Measurements from ENCODE around the gene LAMA2.

Gene LAMA2

GRCh38 chr6:129280293-129280644, 397.3 kb downstream of the LAMA2 start:
- Histone ChIP-seq H3K27ac (ENCODE audit: low read depth, low read length, severe bottlenecking) (no peak overlapping the region), H3K4me1 (ENCODE audit: control insufficient read depth, insufficient read depth, low read length, poor library complexity, severe bottlenecking) (no peaks in the 10 kb centered on the region), H3K4me3 (ENCODE audit: extremely low read depth, insufficient read depth, low read length, poor library complexity, severe bottlenecking) (no peak overlapping the region)

GRCh38 chr6:129280749-129281148, 397.8 kb downstream of the LAMA2 start:
- Histone ChIP-seq H3K27ac (ENCODE audit: low read depth, low read length, severe bottlenecking) (no peak overlapping the region), H3K4me1 (ENCODE audit: control insufficient read depth, insufficient read depth, low read length, poor library complexity, severe bottlenecking) (no peaks in the 10 kb centered on the region), H3K4me3 (ENCODE audit: extremely low read depth, insufficient read depth, low read length, poor library complexity, severe bottlenecking) (no peak overlapping the region), H3K36me3 (ENCODE audit: control insufficient read depth, insufficient read depth, low read length) (no peaks in the 10 kb centered on the region), H3K9me3 (ENCODE audit: control insufficient read depth, low read length) (no peaks in the 10 kb centered on the region)
- 50 to 63% methylated on average over 1 of the region's 1 CpG for WGBS, 2 experiments (ENCODE audit: insufficient coverage in 2 of 2)

More at GRCh38 chr6:129280293-129280644, 397.3 kb downstream of the LAMA2 start:
- Histone ChIP-seq H3K36me3 (ENCODE audit: control insufficient read depth, insufficient read depth, low read length) (no peaks in the 10 kb centered on the region), H3K9me3 (ENCODE audit: control insufficient read depth, low read length) (no peaks in the 10 kb centered on the region)

DNA sequence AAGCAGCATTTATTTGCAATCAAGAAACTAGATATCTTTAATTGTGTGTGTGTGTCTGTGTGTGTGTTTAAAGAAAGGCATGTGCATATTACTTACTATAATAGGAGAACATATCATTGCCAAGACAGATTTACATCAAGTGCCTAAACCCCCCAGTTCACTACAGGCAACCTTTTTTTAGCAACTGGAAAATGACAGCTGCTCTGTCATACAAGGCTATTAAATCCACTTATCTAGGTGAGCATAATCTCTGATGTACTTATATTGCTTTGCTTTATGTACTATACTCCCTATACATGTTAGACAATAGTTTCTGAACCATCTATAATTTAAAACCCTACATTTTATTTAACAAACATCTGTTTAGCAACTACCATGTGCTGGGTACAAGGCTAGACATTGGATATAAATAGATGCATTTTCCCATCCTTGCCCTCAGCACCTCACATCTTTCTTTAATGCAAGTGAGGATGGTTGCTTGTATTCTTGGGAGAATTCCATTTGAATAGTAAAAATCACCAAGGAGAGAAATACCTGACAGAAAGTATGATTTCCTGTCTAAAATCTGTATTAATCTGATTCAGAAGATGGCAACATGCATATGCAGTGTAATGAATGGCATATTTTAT, 398.3 kb downstream of the LAMA2 start:
- Histone ChIP-seq H3K4me3 (ENCODE audit: extremely low read depth, insufficient read depth, low read length, poor library complexity, severe bottlenecking) (no peak overlapping the region), H3K27ac (ENCODE audit: low read depth, low read length, severe bottlenecking) (no peak overlapping the region), H3K9me3 (ENCODE audit: control insufficient read depth, low read length) (no peaks in the 10 kb centered on the region), H3K4me1 (ENCODE audit: control insufficient read depth, insufficient read depth, low read length, poor library complexity, severe bottlenecking) (no peaks in the 10 kb centered on the region), H3K36me3 (ENCODE audit: control insufficient read depth, insufficient read depth, low read length) (no peaks in the 10 kb centered on the region)

- Histone ChIP-seq H3K27ac (ENCODE audit: low read depth, low read length, severe bottlenecking) (no peak overlapping the region), H3K36me3 (ENCODE audit: control insufficient read depth, insufficient read depth, low read length) (no peaks in the 10 kb centered on the region)
These were observed 399.1 kb downstream of the LAMA2 start for GRCh38 chr6:129282019-129282418.

GRCh38 chr6:129284225-129284624, 401.3 kb downstream of the LAMA2 start:
- Histone ChIP-seq H3K4me3 (ENCODE audit: extremely low read depth, insufficient read depth, low read length, poor library complexity, severe bottlenecking) (no peak overlapping the region), H3K27ac (ENCODE audit: low read depth, low read length, severe bottlenecking) (no peak overlapping the region), H3K4me1 (ENCODE audit: control insufficient read depth, insufficient read depth, low read length, poor library complexity, severe bottlenecking) (no peaks in the 10 kb centered on the region), H3K36me3 (ENCODE audit: control insufficient read depth, insufficient read depth, low read length) (no peaks in the 10 kb centered on the region), H3K9me3 (ENCODE audit: control insufficient read depth, low read length) (no peaks in the 10 kb centered on the region)
- WGBS, 2 experiments (ENCODE audit: insufficient coverage in 2 of 2) = 74 to 78% methylated on average over 2 of the region's 3 CpGs

More at GRCh38 chr6:129282019-129282418, 399.1 kb downstream of the LAMA2 start:
- H3K9me3 ChIP-seq (ENCODE audit: control insufficient read depth, low read length) = no peaks in the 10 kb centered on the region
- no peak overlapping the region for H3K4me3 ChIP-seq (ENCODE audit: extremely low read depth, insufficient read depth, low read length, poor library complexity, severe bottlenecking)
- H3K4me1 ChIP-seq (ENCODE audit: control insufficient read depth, insufficient read depth, low read length, poor library complexity, severe bottlenecking) = no peaks in the 10 kb centered on the region

DNA sequence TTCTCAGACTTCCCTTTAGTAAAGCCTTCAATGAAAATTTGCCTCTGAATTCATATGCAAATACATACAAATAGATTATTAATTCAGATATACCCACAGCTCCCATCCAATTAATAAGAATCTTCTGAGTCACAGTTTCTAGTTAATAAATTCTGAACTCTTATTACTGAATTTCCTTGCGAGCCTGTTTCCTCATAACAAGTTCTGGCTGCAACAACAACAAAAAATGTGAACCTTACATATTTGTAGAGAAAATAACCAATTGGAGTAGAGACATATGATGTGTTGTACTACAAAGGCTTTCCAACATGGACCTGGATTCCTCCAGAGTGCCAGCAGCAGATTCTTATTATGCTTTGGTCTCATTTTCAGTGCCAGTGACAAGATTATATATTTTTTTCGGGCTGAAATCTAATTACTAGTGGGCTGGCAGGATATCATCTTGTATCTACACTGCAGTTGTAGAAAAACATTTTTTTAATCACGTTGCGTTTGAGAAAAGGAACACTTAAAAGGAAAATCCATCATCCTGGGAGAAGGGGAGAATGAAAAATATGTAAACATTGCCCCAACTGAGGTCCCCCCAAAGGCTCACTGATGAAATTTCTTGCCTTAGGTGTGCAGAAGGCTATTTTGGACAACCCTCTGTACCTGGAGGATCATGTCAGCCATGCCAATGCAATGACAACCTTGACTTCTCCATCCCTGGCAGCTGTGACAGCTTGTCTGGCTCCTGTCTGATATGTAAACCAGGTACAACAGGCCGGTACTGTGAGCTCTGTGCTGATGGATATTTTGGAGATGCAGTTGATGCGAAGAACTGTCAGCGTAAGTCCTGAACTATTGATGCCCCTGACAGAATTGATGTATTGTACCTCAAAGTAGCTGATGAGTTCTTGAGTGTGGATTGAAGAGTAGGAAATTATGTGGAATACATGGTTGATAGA, 404.6 kb downstream of the LAMA2 start:
- Histone ChIP-seq H3K4me1 (ENCODE audit: control insufficient read depth, insufficient read depth, low read length, poor library complexity, severe bottlenecking) (no peaks in the 10 kb centered on the region), H3K9me3 (ENCODE audit: control insufficient read depth, low read length) (no peaks in the 10 kb centered on the region), H3K36me3 (ENCODE audit: control insufficient read depth, insufficient read depth, low read length) (no peaks in the 10 kb centered on the region), H3K27ac (ENCODE audit: low read depth, low read length, severe bottlenecking) (no peak overlapping the region), H3K4me3 (ENCODE audit: extremely low read depth, insufficient read depth, low read length, poor library complexity, severe bottlenecking) (no peak overlapping the region)
- 84 to 94% methylated on average over 3 to 6 of the region's 7 CpGs for WGBS, 2 experiments (ENCODE audit: insufficient coverage in 2 of 2)

GRCh38 chr6:129289442-129289841, 406.5 kb downstream of the LAMA2 start:
- no peaks in the 10 kb centered on the region for H3K4me1 ChIP-seq (ENCODE audit: control insufficient read depth, insufficient read depth, low read length, poor library complexity, severe bottlenecking)
- no CpG with 5 or more reads among the region's 1 CpG for WGBS, 2 experiments (ENCODE audit: insufficient coverage in 2 of 2)
- no peaks in the 10 kb centered on the region for H3K9me3 ChIP-seq (ENCODE audit: control insufficient read depth, low read length)
- no peaks in the 10 kb centered on the region for H3K36me3 ChIP-seq (ENCODE audit: control insufficient read depth, insufficient read depth, low read length)
- no peak overlapping the region for H3K4me3 ChIP-seq (ENCODE audit: extremely low read depth, insufficient read depth, low read length, poor library complexity, severe bottlenecking)
- H3K27ac ChIP-seq (ENCODE audit: low read depth, low read length, severe bottlenecking) = no peak overlapping the region

GRCh38 chr6:129292836-129293235, 409.9 kb downstream of the LAMA2 start:
- Histone ChIP-seq H3K36me3 (ENCODE audit: control insufficient read depth, insufficient read depth, low read length) (no peaks in the 10 kb centered on the region), H3K4me1 (ENCODE audit: control insufficient read depth, insufficient read depth, low read length, poor library complexity, severe bottlenecking) (no peaks in the 10 kb centered on the region), H3K4me3 (ENCODE audit: extremely low read depth, insufficient read depth, low read length, poor library complexity, severe bottlenecking) (no peak overlapping the region), H3K9me3 (ENCODE audit: control insufficient read depth, low read length) (no peaks in the 10 kb centered on the region), H3K27ac (ENCODE audit: low read depth, low read length, severe bottlenecking) (no peak overlapping the region)
- 90 to 95% methylated on average over 9 to 15 of the region's 15 CpGs for WGBS, 2 experiments (ENCODE audit: insufficient coverage in 2 of 2)

- H3K4me1 ChIP-seq (ENCODE audit: control insufficient read depth, insufficient read depth, low read length, poor library complexity, severe bottlenecking) = no peaks in the 10 kb centered on the region
- H3K9me3 ChIP-seq (ENCODE audit: control insufficient read depth, low read length) = no peaks in the 10 kb centered on the region
- H3K27ac ChIP-seq (ENCODE audit: low read depth, low read length, severe bottlenecking) = no peak overlapping the region
- no peaks in the 10 kb centered on the region for H3K36me3 ChIP-seq (ENCODE audit: control insufficient read depth, insufficient read depth, low read length)
- WGBS, 2 experiments (ENCODE audit: insufficient coverage in 2 of 2) = 83 to 86% methylated on average over 2 to 4 of the region's 5 CpGs
- no peak overlapping the region for H3K4me3 ChIP-seq (ENCODE audit: extremely low read depth, insufficient read depth, low read length, poor library complexity, severe bottlenecking)
These were observed 414.7 kb downstream of the LAMA2 start for GRCh38 chr6:129297592-129297991.

GRCh38 chr6:129302671-129303070, 419.7 kb downstream of the LAMA2 start:
- Histone ChIP-seq H3K27ac (ENCODE audit: low read depth, low read length, severe bottlenecking) (no peak overlapping the region), H3K36me3 (ENCODE audit: control insufficient read depth, insufficient read depth, low read length) (no peaks in the 10 kb centered on the region), H3K4me1 (ENCODE audit: control insufficient read depth, insufficient read depth, low read length, poor library complexity, severe bottlenecking) (no peaks in the 10 kb centered on the region), H3K9me3 (ENCODE audit: control insufficient read depth, low read length) (no peaks in the 10 kb centered on the region), H3K4me3 (ENCODE audit: extremely low read depth, insufficient read depth, low read length, poor library complexity, severe bottlenecking) (no peak overlapping the region)
- no CpG with 5 or more reads among the region's 2 CpGs for WGBS, 2 experiments (ENCODE audit: insufficient coverage in 2 of 2)

DNA sequence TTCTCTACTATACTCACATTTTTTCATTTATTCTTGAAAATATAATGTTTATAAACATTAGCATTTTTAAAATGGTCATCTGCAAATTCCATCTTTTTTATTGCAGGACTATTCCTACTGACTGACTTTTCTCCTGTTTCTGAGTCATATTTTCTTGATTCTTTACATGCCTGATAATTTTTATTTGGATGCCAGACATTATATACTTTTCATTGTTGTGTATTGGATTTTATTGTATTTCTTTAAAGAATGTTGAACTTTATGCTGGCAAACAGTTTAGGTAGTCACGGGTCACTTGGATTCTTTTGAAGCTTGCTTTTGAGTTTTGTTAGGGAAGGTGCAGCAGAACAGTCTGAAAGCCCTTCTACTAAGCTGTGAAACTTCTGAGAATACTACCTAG, 423.9 kb downstream of the LAMA2 start:
- H3K4me1 ChIP-seq (ENCODE audit: control insufficient read depth, insufficient read depth, low read length, poor library complexity, severe bottlenecking) = no peaks in the 10 kb centered on the region
- H3K36me3 ChIP-seq (ENCODE audit: control insufficient read depth, insufficient read depth, low read length) = no peaks in the 10 kb centered on the region
- no peak overlapping the region for H3K4me3 ChIP-seq (ENCODE audit: extremely low read depth, insufficient read depth, low read length, poor library complexity, severe bottlenecking)
- 88% methylated on average over 1 of the region's 1 CpG; no CpG with 5 or more reads in 1 of the 2 experiments for WGBS, 2 experiments (ENCODE audit: insufficient coverage in 2 of 2)
- no peaks in the 10 kb centered on the region for H3K9me3 ChIP-seq (ENCODE audit: control insufficient read depth, low read length)
- H3K27ac ChIP-seq (ENCODE audit: low read depth, low read length, severe bottlenecking) = no peak overlapping the region
